NAMALWA (cell line): Measurements from ENCODE around the gene NKAIN2.
"Not testable (repeated sequence)": the region's sequence is repeated elsewhere in the genome, so short reads cannot be mapped to it uniquely, and the experiment has no call there.

Source experiments
- DNase-seq: peaks from one replicate; pipeline ENCODE4 v3.0.0-alpha.2; 2015; ENCODE audit warnings: low spot score

Gene NKAIN2

DNA sequence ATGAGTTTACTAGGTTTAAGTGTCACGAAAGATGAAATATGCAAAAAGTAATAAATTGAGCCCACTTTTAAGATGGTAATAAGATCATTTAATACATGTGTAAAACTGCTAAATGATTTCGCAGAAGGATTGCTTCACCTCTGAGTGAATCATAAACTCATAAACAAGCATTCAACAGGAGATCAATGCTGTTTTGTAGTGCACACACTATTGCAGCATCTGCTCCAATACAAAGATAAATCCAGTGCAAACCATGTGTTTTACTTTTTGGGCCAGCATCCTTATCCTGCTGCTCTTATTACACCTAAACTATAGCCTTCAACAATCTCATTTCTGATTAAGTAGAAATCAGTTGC lies 400.1 kb downstream of the NKAIN2 start:
- no peak for DNase-seq

DNA sequence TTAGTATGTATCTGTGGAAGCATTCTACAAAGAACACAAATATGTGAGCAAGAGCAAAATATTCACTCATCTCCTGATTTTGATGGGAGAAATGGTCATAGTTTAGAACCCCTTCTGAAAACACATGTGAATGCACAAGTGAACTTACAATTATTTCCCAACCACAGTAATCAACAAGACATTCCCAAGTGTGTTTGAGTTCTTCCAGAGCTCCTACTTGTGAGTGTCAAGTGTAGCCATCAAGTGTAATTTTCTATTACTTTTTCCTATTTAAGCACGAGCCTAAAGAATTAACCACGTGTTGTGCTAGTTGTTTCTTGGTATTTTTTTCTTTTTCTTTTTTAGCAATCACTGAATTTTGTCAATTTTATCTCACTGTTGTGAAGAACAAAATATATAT lies 402.3 kb downstream of the NKAIN2 start:
- no peak for DNase-seq

- no peak for DNase-seq
These were observed 420.1 kb downstream of the NKAIN2 start for GRCh38 chr6:124223611-124224345.

DNA sequence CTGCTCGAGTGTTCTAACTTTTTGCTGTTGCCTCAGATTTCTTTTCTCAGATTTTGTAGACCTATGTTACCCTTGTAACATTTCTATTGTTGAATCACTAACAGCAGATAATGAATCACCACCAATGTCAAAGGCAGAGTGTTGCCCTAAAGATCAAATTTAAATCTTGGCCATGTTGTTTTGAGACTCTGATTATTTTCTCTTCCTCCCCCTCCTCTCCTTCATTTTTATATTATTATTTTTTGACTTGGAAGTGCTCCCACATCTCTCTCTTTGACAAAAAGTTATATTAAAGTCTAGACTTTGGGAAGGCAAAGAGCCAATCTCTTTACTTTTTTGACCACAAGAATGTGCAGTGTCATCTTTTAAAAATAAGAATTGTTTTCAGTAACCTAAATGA lies 422.7 kb downstream of the NKAIN2 start:
- no peak for DNase-seq

DNA sequence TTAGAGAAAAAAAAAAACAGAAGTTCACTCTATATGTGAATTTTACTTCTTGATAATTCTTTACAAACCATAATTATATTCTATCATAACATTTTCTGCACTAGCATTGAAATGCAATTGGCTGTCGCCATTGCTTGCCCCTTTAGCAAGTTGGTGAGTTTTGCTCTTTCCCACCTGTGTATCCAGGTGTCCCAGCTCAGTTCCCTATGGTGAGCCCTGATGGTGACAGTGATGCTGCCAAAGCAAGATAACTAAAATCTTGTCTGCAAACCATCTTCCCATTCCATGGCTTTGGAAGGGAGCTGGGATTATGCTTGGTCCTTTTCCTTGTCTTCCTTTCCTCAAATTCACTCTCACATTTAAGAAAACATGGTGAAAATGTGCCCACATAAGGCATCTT lies 429.6 kb downstream of the NKAIN2 start:
- no peak for DNase-seq

GRCh38 chr6:124234801-124235200 lies 431.1 kb downstream of the NKAIN2 start:
- DNase-seq, result no peak

- no peak for DNase-seq
These were observed 434.2 kb downstream of the NKAIN2 start for GRCh38 chr6:124237911-124238310.

- not testable (repeated sequence) for DNase-seq
These were observed 434.7 kb downstream of the NKAIN2 start for GRCh38 chr6:124238408-124238807.

GRCh38 chr6:124254941-124255685 lies 451.4 kb downstream of the NKAIN2 start:
- no peak for DNase-seq

DNA sequence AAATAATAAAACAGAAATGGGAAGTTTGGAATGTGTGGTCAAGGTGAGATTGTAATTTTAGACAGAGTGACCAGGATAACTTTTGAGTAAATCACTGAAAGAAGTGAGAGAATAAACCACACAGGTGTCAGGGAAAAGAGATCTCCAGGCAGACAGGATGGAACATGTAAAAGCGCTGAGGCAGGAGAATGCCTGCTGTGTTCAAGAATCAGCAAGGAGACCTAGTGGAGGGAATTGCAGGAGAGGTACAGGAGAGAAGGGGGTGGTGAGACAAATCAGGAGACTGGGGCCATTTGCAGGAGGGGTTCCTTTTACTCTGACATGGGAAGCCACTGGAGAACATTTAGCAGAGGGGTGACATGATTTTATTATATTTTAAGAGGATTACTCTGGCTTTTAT lies 456.7 kb downstream of the NKAIN2 start:
- no peak for DNase-seq

GRCh38 chr6:124269733-124270132 lies 466.1 kb downstream of the NKAIN2 start:
- no peak for DNase-seq

DNA sequence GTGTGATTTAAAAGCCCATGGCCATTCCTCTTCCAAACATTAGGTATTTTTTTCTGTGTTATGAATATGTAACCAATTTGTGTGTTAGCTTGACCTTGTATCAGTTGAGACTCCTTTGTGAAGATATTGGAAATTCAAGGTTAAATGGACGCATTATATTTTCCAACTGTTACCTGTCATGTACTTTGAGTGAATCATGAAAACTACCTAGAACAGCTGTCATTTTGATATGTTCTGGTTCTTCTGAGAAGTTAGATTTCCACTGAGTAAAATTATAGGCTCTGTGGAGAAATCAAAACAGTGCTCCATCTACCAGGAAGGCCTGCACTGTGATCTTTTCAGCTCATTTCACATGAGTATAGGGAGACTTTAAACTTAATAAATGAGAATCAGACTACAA lies 470.0 kb downstream of the NKAIN2 start:
- no peak for DNase-seq

DNA sequence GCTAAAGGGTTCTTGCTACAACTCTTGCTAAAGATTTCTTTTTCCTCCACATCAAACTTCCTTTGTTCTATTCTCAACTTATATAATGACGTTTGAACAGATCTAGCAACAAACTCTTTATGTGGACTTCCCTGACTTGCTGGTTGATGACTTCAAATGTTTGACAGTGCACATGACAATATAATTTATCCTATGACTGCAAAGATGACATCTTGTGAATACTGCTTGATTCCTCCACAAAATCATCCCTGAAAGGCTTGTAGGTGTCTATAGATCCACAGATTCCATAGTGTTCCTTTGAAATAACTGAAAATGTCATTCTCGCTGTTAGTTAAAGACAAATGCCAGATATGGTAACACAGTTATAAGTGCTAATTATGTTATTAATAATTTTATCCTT lies 478.9 kb downstream of the NKAIN2 start:
- no peak for DNase-seq

DNA sequence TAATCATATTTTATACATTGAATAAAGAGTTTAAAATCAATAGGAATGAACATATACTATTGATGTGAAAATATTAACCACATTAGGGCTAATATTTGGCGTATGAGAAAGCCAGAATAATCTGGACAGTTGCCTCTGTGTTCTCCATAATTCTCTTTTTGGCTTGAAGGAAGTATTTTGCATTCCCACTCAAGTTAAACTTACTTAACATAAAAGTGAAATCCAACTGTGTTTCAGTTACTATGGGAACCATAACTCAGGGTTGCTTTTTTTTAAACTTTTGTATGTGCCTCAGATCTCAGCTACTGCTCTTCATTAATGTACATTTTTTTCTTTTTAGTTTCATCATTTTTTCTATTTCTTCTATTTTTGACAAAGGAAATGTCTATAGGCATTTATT lies 479.8 kb downstream of the NKAIN2 start:
- no peak for DNase-seq

- no peak for DNase-seq
These were observed 481.5 kb downstream of the NKAIN2 start for GRCh38 chr6:124285146-124285545.

- no peak for DNase-seq
These were observed 491.0 kb downstream of the NKAIN2 start for GRCh38 chr6:124294574-124295200.

DNA sequence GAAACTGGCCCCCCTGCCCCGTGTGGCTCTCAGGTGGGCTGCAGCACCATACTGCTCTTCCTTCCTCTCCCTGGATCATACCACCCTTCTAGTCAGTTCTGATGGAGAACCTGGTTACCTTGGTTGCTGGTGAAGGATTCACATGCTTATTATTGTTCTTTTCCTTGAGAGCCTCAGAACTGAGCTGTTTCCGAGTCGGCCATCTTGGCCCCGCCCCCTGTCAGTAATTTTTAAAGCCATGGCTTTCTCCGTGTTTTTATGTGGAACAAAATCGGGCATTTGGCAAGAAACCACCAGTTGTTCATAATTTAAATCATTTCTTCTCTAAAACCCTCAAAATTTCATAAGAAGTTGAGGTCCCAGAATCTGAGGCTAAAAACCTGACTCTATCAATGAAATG lies 493.8 kb downstream of the NKAIN2 start:
- no peak for DNase-seq

DNA sequence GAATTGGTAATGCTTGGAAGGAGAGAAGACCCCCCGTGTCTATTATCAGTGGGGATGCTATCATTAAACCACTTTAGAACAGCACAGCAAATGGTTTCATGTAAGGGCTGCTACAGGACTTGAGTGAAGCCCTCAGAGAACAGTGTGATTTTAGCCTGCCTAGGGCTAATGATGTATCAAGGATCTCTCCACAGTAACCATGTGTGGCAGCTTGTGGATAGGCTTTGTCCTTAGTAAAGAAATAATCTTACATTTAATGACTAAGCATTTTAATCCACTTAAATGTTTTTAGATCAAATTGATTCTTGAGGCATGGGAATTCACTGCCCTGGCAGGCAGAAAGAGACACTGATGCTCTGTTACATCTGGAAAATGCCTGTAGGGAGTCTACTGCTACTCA lies 495.1 kb downstream of the NKAIN2 start:
- no peak for DNase-seq

DNA sequence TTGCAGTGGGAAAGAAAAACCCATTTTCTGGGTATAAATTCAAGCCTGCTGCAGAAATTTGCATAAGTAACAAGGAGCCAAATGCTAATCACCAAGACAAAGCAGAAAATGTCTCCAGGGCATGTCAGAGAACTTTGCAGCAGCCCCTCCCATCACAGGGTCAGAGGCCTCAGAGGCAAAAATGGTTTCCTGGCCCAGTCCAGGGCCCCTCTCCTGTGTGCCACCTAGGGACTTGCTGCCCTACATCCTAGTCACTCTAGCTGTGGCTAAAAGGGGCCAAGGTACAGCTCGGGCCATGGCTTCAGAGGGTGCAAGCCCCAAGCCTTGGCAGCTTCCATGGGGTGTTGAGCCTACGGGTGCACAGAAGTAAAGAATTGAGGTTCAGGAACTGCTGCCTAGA lies 497.2 kb downstream of the NKAIN2 start:
- not testable (repeated sequence) for DNase-seq

DNA sequence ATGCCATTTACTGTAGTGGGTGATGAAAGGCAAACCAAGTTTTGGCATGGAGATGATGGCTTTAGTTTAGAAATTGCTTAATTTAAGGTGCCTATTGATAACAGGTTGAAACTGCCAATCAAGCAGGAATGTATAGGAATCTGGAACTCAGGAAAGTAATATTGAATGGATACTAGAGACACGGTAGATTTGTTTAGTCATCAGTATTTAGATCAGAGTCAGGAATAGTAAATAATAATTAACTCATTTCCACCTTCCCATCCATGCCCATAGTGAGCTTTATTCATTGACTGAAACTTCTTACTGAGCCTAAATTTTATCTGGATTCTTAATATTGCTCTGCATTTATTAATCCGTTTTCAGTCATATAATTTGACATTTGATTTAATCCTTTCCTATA lies 500.3 kb downstream of the NKAIN2 start:
- DNase-seq, result no peak

- DNase-seq, result no peak
These were observed 506.5 kb downstream of the NKAIN2 start for GRCh38 chr6:124310139-124310538.

GRCh38 chr6:124319410-124319809 lies 515.7 kb downstream of the NKAIN2 start:
- no peak for DNase-seq

DNA sequence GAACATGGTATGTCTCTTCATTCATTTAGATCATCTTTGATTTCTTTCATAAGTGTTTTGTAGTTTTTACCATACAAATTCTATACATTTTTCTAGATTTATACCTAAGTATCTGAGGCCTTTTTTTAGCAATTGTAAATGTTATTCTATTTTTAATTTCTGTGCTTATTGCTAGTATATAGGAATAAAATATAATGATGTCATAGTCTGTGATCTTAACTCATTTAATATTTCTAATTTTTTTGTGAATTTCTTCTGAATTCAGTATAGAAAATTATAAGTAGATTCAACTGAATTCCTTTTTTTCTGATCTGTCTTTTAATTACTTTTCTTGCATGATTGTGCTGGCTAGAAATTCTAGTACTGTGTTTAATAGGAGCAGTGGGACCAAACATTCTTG lies 520.6 kb downstream of the NKAIN2 start:
- no peak for DNase-seq
